Esophagus muscularis mucosa (tissue), 4 donors: ENCODE results near the gene SEMA3D. TPM values are rescaled to one million over a fixed set of nuclear protein-coding genes. Genes with fewer than 3 reads are reported as not detected.

Experiments
- DNase-seq: peaks from one replicate; pipeline ENCODE4 v3.0.0-alpha.2; 2017; ENCODE audit errors: extremely low spot score
- H3K27ac ChIP-seq, 4 donors: fragments of 200-600 bp; sonication (generic); replicated peaks in 1 of 4; 1 replicate in 3 of 4; 2 replicates in 1 of 4; pipeline ENCODE4 v1.5.1; 2016 to 2019; ENCODE audit warnings: mild to moderate bottlenecking in 1 of 4
- H3K27me3 ChIP-seq, 4 donors: fragments of 200-600 bp; sonication (generic); one replicate each; pipeline versions ENCODE4 v1.5.1 to v1.6.0; 2016 to 2019
- H3K36me3 ChIP-seq, 4 donors: fragments of 200-600 bp; sonication (generic); one replicate each; pipeline ENCODE4 v1.5.1; 2016 to 2019
- H3K4me1 ChIP-seq, 4 donors: fragments of 200-600 bp; sonication (generic); one replicate each; pipeline ENCODE4 v1.5.1; 2016 to 2019
- H3K4me3 ChIP-seq, 4 donors: fragments of 200-600 bp; sonication (generic); 1 replicate in 2 of 4; 2 replicates in 2 of 4; pipeline ENCODE4 v1.5.1; 2016 to 2019; ENCODE audit warnings: mild to moderate bottlenecking in 4 of 4, moderate library complexity in 1 of 4
- H3K9me3 ChIP-seq, 4 donors: fragments of 200-600 bp; sonication (generic); 1 replicate in 3 of 4; 2 replicates in 1 of 4; pipeline ENCODE4 v1.5.1; 2016 to 2019
- EP300 ChIP-seq: sonication (generic); formaldehyde crosslinking; IDR thresholded peaks from one replicate; pipeline ENCODE4 v1.6.1; 2017; ENCODE audit warnings: antibody characterized with exemption
- POLR2A ChIP-seq: fragments of 450-650 bp; IDR thresholded peaks from one replicate; pipeline ENCODE4 v1.6.1; 2017; ENCODE audit warnings: antibody characterized with exemption, moderate library complexity, mild to moderate bottlenecking, low read depth
- POLR2AphosphoS5 ChIP-seq, 2 donors: sonication (generic); formaldehyde crosslinking; IDR thresholded peaks; one replicate each; pipeline ENCODE4 v1.6.1; 2017; ENCODE audit warnings: antibody characterized with exemption in 2 of 2
- WGBS: methylation state at CpG from one replicate; pipeline ENCODE4 v1.1.5; 2018; 5-methylcytosine and 5-hydroxymethylcytosine counted together
- intact Hi-C: fragments of 100-400 bp; cut with DNase I; formaldehyde crosslinking; loops from one replicate; pipeline ENCODE4 v1.15.1; 2023
- total RNA-seq, 4 donors: library from RNA; depleted of rRNA; stranded (reverse); fragments of >200 nt; gene quantifications; one replicate each; pipeline versions ENCODE4 v1.1.0 to v1.2.1, GENCODE V29; 2016
- TF ChIP-seq, protein P1 (sequence below), 3 experiments: fragments of 200-600 bp in 2 of 3; fragments of 450-650 bp in 1 of 3; sonication (generic) in 2 of 3; IDR thresholded peaks; one replicate each; pipeline ENCODE4 v1.5.1; 2017 to 2019; ENCODE audit warnings: antibody characterized with exemption in 3 of 3, mild to moderate bottlenecking in 2 of 3, moderate library complexity in 1 of 3

SEMA3D gene
- total RNA-seq, 4 donors from 2014 or later: 0.42 to 2.2 (median 1.4) TPM

DNA sequence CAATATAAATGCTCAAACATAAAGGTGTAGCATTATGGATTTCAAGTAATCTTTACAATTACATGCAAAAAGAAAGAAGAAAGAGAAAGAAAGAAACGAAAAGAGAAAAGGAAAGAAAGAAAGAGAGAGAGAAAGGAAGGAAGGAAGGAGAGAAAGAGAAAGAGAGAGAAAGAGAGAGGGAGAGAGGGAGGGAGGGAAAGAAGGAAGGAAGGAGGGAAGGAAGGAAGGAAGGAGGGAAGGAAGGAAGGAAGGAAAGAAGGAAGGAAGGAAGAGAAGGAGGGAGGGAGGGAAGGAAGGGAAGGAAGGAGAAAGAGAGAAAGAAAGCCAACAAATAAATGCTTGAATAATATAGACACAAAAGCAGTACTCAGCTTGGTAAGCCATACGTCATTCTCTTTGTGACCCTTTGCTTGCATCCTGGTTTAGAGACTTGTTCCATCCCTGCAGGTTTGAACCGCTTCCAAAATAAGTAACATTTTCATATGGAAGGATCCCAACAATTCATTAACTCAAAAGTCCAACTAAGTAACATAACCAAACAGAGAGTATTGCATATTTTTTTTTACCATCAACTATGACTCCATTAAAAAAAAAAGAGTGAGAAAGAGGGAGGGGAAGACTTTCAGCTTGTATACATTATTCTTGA, 95.8 kb downstream of the SEMA3D start:
- Histone ChIP-seq H3K36me3 (no peaks in the 10 kb centered on the region), H3K27ac (no peak overlapping the region), H3K4me3 (no peak overlapping the region), H3K4me1 (peaks cover 0 to 5% (median 2%) of the 10 kb centered on the region in 4 donors), H3K9me3 (no peaks in the 10 kb centered on the region), H3K27me3 (no peaks in the 10 kb centered on the region)
- 44% methylated on average over 3 of the region's 3 CpGs for WGBS
- DNase-seq: no peak
- intact Hi-C loops: no loop called here
- no peak for TF ChIP-seq POLR2A
- TF ChIP-seq EP300: no peak
- no peak for TF ChIP-seq POLR2AphosphoS5 (IDR thresholded peaks at IDR 0.05)
- TF ChIP-seq, protein P1, sequence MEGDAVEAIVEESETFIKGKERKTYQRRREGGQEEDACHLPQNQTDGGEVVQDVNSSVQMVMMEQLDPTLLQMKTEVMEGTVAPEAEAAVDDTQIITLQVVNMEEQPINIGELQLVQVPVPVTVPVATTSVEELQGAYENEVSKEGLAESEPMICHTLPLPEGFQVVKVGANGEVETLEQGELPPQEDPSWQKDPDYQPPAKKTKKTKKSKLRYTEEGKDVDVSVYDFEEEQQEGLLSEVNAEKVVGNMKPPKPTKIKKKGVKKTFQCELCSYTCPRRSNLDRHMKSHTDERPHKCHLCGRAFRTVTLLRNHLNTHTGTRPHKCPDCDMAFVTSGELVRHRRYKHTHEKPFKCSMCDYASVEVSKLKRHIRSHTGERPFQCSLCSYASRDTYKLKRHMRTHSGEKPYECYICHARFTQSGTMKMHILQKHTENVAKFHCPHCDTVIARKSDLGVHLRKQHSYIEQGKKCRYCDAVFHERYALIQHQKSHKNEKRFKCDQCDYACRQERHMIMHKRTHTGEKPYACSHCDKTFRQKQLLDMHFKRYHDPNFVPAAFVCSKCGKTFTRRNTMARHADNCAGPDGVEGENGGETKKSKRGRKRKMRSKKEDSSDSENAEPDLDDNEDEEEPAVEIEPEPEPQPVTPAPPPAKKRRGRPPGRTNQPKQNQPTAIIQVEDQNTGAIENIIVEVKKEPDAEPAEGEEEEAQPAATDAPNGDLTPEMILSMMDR (IDR thresholded peaks at IDR 0.05): no peak

DNA sequence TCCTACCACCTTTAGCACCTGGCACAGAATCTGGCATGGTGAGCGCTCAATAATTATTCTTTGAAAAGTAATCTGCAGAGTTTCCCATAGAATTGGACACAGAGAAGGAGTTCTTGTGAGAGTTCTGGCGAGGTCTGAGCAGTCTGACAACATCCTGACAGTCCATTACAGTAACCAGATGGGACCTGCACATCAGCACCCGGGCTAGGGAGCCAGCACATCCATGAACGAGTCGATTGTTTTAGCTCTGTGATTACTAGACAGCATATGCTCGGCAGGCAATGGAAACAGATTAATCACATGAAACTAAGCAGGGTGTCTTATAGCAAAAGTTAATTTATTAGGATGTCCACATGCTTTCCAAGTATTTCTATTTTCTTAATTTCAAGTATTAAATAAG, 96.7 kb downstream of the SEMA3D start:
- H3K27ac ChIP-seq: no peak overlapping the region
- DNase-seq: no peak
- H3K4me3 ChIP-seq: no peak overlapping the region
- H3K36me3 ChIP-seq: no peaks in the 10 kb centered on the region
- peaks cover 0 to 5% (median 0%) of the 10 kb centered on the region in 4 donors for H3K4me1 ChIP-seq
- no peaks in the 10 kb centered on the region for H3K27me3 ChIP-seq
- intact Hi-C loops: no loop called here
- 33% methylated on average over 6 of the region's 6 CpGs for WGBS
- no peaks in the 10 kb centered on the region for H3K9me3 ChIP-seq
- TF ChIP-seq POLR2AphosphoS5 (IDR thresholded peaks at IDR 0.05): no peak
- TF ChIP-seq, protein P1 (IDR thresholded peaks at IDR 0.05): no peak
- no peak for TF ChIP-seq POLR2A
- no peak for TF ChIP-seq EP300

DNA sequence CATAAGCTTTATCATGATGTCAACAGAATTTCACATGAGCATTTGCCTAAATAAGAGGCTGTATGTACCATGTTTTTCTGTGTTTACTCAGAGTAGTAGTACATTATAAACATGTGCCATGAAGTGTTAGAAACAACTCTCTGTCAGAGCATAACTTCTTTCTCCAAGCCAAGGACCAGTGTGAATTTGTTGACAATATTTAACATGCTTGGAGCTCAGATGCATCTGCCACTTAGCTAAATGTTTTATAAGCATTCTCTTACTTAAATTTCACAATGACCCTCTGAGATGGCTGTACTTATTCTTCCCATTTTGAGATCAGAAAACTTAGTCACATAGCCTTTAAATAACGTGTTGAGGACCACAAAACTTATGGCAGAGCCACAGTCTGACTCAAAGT, 105.0 kb downstream of the SEMA3D start:
- no peak overlapping the region for H3K4me3 ChIP-seq
- H3K36me3 ChIP-seq: no peaks in the 10 kb centered on the region
- no peak overlapping the region for H3K27ac ChIP-seq
- TF ChIP-seq POLR2A (no peak), EP300 (no peak), POLR2AphosphoS5 (IDR thresholded peaks at IDR 0.05) (no peak)
- TF ChIP-seq, protein P1 (IDR thresholded peaks at IDR 0.05): no peak
- WGBS: 91% methylated on average over 1 of the region's 1 CpG
- intact Hi-C loops: no loop called here
- no peaks in the 10 kb centered on the region for H3K4me1 ChIP-seq
- no peak for DNase-seq
- no peaks in the 10 kb centered on the region for H3K27me3 ChIP-seq
- H3K9me3 ChIP-seq: no peaks in the 10 kb centered on the region

DNA sequence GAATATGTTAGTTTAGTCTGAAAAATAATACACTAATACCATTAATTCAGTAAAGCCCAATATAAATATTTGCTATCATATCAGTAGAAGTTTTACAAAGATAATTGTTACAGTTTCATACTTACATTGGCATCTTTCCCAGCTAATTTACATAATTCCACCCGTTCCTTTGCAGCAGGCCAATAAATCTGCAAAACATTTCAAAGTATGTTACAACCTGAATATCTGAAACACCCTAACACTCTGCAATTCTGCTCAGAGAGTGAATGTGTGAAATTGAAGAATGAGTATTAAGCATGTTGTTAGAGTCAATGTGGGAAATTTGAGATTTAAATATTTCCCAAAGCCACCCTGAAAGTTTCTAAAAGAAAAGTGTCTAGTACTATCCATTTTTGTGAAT, 105.5 kb downstream of the SEMA3D start:
- Histone ChIP-seq H3K27me3 (no peaks in the 10 kb centered on the region), H3K4me3 (no peak overlapping the region), H3K36me3 (no peaks in the 10 kb centered on the region), H3K9me3 (no peaks in the 10 kb centered on the region), H3K27ac (no peak overlapping the region), H3K4me1 (no peaks in the 10 kb centered on the region)
- intact Hi-C loops: no loop called here
- WGBS: 42% methylated on average over 1 of the region's 1 CpG
- no peak for TF ChIP-seq POLR2AphosphoS5 (IDR thresholded peaks at IDR 0.05)
- TF ChIP-seq, protein P1 (IDR thresholded peaks at IDR 0.05): no peak
- TF ChIP-seq EP300: no peak
- no peak for TF ChIP-seq POLR2A
- DNase-seq: no peak

DNA sequence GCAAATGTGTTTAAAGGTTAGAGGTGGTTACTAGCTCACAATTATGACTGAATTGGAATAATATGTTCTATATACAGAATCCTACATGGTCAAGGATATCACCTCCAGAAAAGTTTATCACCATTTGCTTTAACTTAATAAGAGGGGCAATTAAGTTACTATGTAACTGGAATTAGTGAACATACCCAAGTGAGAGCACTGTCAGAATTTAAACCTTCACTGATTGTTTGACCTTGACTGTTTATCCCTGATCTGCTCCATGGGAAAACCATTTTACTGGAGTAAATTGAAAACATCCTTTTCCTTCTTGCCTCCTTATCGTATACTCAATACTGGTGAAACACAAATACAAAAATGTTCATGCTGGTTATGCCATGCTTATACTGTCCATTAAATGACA, 107.4 kb downstream of the SEMA3D start:
- TF ChIP-seq POLR2A (no peak), POLR2AphosphoS5 (IDR thresholded peaks at IDR 0.05) (no peak), EP300 (no peak)
- TF ChIP-seq, protein P1 (IDR thresholded peaks at IDR 0.05): no peak
- H3K36me3 ChIP-seq: no peaks in the 10 kb centered on the region
- no peaks in the 10 kb centered on the region for H3K9me3 ChIP-seq
- H3K4me3 ChIP-seq: no peak overlapping the region
- no peaks in the 10 kb centered on the region for H3K4me1 ChIP-seq
- H3K27ac ChIP-seq: no peak overlapping the region
- intact Hi-C loops: no loop called here
- DNase-seq: no peak
- no peaks in the 10 kb centered on the region for H3K27me3 ChIP-seq
- 81% methylated on average over 1 of the region's 1 CpG for WGBS
